Common myeloid progenitor, CD34-positive (primary cell): ENCODE measurements around the gene TNNI2.
A peak's percentile ranks its signal among the peaks of the same experiment; 100 is the strongest.
"Not testable (repeated sequence)": the region's sequence is repeated elsewhere in the genome, so short reads cannot be mapped to it uniquely, and the experiment has no call there.

ENCODE experiments used
- CTCF ChIA-PET: fragments of 350-600 bp; sonication (Branson Sonifier 250); formaldehyde crosslinking; loops from one replicate; lab custom pipeline; 2021; ENCODE audit warnings: antibody characterized with exemption; lab: Charles Lee
- POLR2A ChIA-PET: fragments of 350-600 bp; sonication (Branson Sonifier 250); formaldehyde crosslinking; loops from one replicate; lab custom pipeline; 2021; ENCODE audit warnings: antibody characterized with exemption; lab: Charles Lee
- DNase-seq, 3 donors: peaks; one replicate each; pipeline versions ENCODE4 v3.0.0 to v3.0.0-alpha.2; 2013
- H3K27ac ChIP-seq, 2 experiments: 1 replicate in 1 of 2; 2 replicates in 1 of 2; pipeline ENCODE4 v1.7.0; 2013; ENCODE audit warnings: inconsistent platforms in 2 of 2, low read length in 2 of 2, mild to moderate bottlenecking in 2 of 2, low read depth in 1 of 2, moderate library complexity in 1 of 2; ENCODE audit not compliant: severe bottlenecking in 2 of 2, insufficient read depth in 1 of 2, poor library complexity in 1 of 2
- H3K27me3 ChIP-seq, 5 experiments: replicated peaks in 2 of 5; 1 replicate in 3 of 5; 2 replicates in 2 of 5; pipeline versions ENCODE4 v1.6.1 to v1.7.0; 2013; ENCODE audit warnings: low read length in 4 of 5, mild to moderate bottlenecking in 2 of 5, moderate library complexity in 2 of 5, inconsistent platforms in 1 of 5; ENCODE audit not compliant: insufficient read depth in 5 of 5, control insufficient read depth in 4 of 5
- H3K36me3 ChIP-seq, 4 experiments: 1 replicate in 2 of 4; 2 replicates in 2 of 4; pipeline versions ENCODE4 v1.6.1 to v1.7.0; 2013; ENCODE audit warnings: low read length in 3 of 4, control low read depth in 1 of 4, mild to moderate bottlenecking in 1 of 4; ENCODE audit not compliant: control insufficient read depth in 4 of 4, insufficient read depth in 4 of 4
- H3K4me1 ChIP-seq, 4 experiments: 1 replicate in 3 of 4; 2 replicates in 1 of 4; pipeline versions ENCODE4 v1.6.1 to v1.7.1; 2013; ENCODE audit warnings: low read length in 3 of 4, mild to moderate bottlenecking in 3 of 4, control low read depth in 1 of 4, inconsistent platforms in 1 of 4, moderate library complexity in 1 of 4; ENCODE audit not compliant: control insufficient read depth in 4 of 4, insufficient read depth in 4 of 4; ENCODE audit errors: control extremely low read depth in 1 of 4
- H3K4me3 ChIP-seq, 7 experiments: 1 replicate in 4 of 7; 2 replicates in 3 of 7; pipeline versions ENCODE4 v1.5.1 to v1.7.0; 2013; ENCODE audit warnings: mild to moderate bottlenecking in 7 of 7, low read length in 6 of 7, moderate library complexity in 6 of 7, inconsistent platforms in 2 of 7, low read depth in 2 of 7, control low read depth in 1 of 7; ENCODE audit not compliant: insufficient read depth in 4 of 7, control insufficient read depth in 1 of 7; ENCODE audit errors: extremely low read depth in 1 of 7
- H3K9me3 ChIP-seq, 5 experiments: 1 replicate in 4 of 5; 2 replicates in 1 of 5; pipeline versions ENCODE4 v1.6.1 to v1.7.1; 2013; ENCODE audit warnings: low read length in 4 of 5, mild to moderate bottlenecking in 2 of 5, inconsistent platforms in 1 of 5, low read depth in 1 of 5, moderate library complexity in 1 of 5; ENCODE audit not compliant: control insufficient read depth in 4 of 5, insufficient read depth in 2 of 5; ENCODE audit errors: control extremely low read depth in 1 of 5
- WGBS: methylation state at CpG from one replicate; pipeline ENCODE4 v1.1.5; 2013; ENCODE audit not compliant: insufficient coverage; 5-methylcytosine and 5-hydroxymethylcytosine counted together

The TNNI2 gene

DNA sequence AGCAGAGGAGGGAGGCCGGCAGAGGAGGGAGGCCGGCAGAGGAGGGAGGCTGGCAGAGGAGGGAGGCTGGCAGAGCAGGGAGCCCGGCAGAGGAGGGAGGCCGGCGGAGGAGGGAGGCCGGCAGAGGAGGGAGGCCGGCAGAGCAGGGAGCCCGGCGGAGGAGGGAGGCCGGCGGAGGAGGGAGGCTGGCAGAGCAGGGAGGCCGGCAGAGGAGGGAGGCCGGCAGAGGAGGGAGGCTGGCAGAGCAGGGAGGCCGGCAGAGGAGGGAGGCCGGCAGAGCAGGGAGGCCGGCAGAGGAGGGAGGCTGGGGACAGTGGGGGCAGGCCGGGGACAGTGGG lies 35.0 kb downstream of the TNNI2 start:
- DNase-seq, H3K27me3 ChIP-seq, H3K36me3 ChIP-seq, H3K4me3 ChIP-seq, H3K27ac ChIP-seq, POLR2A ChIA-PET, H3K9me3 ChIP-seq: not testable (repeated sequence)
- WGBS, result 91% methylated on average over 11 of the region's 17 CpGs
- CTCF ChIA-PET, result interaction anchor here (3.4 kb wide), 1 partner anchor 26 kb away, joined by 18 read pairs; no protein-coding TSS in a partner anchor
- peaks cover 0 to 32% (median 25%) of the 10 kb centered on the region in 4 experiments for H3K4me1 ChIP-seq

DNA sequence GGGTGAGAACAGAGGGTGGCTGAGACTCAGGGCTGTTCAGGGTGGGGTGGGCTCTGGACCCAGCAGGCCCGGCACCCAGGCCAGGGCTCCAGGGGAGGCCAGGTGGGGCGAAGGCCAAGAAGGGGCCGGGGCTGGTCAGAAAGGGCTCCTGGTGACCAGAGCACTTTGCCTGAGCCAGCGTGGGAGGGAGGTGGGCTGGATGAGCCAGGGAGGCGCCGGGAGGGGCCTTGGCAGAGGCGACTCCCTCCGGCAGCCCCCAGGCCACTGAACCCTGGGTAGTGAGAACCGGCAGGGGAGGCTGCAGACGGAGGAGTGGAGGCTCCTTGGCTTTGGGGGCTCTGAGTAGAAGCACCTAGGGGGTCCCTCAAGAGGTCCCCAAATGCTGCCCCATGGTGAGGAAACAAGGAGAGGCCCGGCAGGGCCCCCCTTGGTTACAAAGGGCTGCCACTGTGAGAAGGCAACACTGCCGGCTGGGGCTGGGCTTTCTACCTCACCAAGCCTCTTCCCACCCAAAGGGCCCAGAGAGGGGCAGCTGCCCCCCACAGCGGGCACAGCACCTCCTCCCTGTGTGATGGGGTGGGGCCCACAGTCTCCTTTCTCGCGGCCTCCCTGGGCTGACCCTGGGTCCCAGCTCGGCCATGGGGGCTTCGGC lies 35.8 kb downstream of the TNNI2 start:
- H3K4me3 ChIP-seq, H3K27ac ChIP-seq, H3K9me3 ChIP-seq, POLR2A ChIA-PET, H3K27me3 ChIP-seq, H3K36me3 ChIP-seq, DNase-seq: not testable (repeated sequence)
- CTCF ChIA-PET, result interaction anchor here (1.0 to 3.4 kb wide), 4 partner anchors 12 to 280 kb away, joined by 3 to 18 read pairs (median 9); no protein-coding TSS in a partner anchor
- WGBS, result 97% methylated on average over 15 of the region's 17 CpGs
- H3K4me1 ChIP-seq, result peaks cover 0 to 35% (median 27%) of the 10 kb centered on the region in 4 experiments

DNA sequence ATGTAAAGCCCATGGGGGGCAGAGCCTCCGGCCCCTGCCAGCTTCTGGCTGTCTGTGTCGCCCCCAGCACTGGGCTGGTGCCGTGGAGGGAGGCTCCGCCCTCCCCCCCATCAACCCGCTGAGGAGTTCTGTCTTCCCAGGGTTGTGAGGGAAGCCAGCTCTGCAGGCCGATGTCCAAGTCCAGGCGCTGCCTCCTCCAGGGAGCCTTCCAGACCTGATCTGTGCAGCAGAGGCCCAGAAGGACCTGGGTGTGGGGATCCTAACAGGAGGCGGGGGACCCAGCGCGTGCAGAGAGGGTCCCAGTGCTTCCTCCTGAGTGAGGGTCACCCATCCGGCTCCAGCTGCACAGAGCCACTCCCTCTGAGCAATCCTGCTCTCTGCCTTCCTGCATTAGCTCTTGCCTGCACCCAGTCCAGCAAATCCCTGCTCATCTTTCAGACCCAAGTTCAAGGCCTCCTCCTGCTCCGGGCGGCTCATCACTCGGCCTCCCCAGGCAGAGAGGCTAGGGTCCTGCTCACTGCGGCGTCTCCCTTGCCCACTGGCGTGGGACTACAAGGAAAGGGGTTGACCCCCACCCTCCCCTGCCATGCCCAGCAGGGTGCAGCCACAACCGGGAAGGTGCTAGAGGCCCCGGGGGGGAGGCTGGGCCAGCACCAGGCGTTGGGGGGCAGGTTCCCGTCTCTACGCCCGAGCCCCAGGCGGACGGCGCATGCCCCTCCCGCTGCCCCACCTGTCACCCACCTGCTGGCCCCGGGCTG lies 36.5 kb downstream of the TNNI2 start:
- Histone ChIP-seq H3K27ac (no peak overlapping the region), H3K4me1 (peaks cover 0 to 43% (median 33%) of the 10 kb centered on the region in 4 experiments), H3K4me3 (no peak overlapping the region), H3K9me3 (no peaks in the 10 kb centered on the region), H3K27me3 (no peaks in the 10 kb centered on the region), H3K36me3 (peaks cover 0 to 3% (median 0%) of the 10 kb centered on the region in 4 experiments)
- WGBS, result 96% methylated on average over 13 of the region's 28 CpGs
- ChIA-PET CTCF (interaction anchor here (1.0 to 3.4 kb wide), 9 partner anchors 13 to 279 kb away, joined by 3 to 21 read pairs (median 13); partner anchors contain the start of gene LSP1), POLR2A (no interaction called here)
- no peak for DNase-seq

DNA sequence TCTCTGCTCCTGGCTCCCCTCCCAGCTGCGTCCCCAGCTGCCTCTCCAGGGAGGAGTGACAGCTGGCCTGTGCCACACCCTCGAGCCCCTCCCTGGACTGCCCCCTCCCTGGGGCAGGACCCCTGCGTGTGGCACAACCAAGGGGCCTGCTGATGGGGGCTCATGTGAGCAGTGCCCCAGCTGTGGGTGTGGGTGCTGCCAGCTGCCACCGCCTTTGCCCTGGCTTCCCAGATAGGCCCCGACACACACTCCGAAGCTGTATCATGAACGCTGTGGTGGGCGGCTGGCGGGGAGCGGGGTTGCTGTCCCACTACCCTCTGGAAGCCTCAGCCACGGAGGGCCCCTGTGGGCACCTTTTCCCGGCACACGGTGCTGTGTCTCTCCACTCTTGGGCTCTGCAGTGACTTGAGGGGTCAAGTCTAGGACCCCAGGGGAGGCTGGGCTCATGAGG lies 37.1 kb downstream of the TNNI2 start:
- H3K36me3 ChIP-seq, H3K4me3 ChIP-seq, H3K27me3 ChIP-seq, H3K27ac ChIP-seq, DNase-seq, H3K9me3 ChIP-seq: not testable (repeated sequence)
- POLR2A ChIA-PET, result interaction anchor here (0.5 kb wide), 1 partner anchor 125 kb away, joined by 3 read pairs; no protein-coding TSS in a partner anchor
- WGBS, result 92% methylated on average over 6 of the region's 13 CpGs
- CTCF ChIA-PET, result interaction anchor here (0.8 to 3.4 kb wide), 17 partner anchors 12 to 278 kb away, joined by 3 to 21 read pairs (median 5); partner anchors contain the start of gene LSP1
- peaks cover 0 to 49% (median 38%) of the 10 kb centered on the region in 4 experiments for H3K4me1 ChIP-seq

DNA sequence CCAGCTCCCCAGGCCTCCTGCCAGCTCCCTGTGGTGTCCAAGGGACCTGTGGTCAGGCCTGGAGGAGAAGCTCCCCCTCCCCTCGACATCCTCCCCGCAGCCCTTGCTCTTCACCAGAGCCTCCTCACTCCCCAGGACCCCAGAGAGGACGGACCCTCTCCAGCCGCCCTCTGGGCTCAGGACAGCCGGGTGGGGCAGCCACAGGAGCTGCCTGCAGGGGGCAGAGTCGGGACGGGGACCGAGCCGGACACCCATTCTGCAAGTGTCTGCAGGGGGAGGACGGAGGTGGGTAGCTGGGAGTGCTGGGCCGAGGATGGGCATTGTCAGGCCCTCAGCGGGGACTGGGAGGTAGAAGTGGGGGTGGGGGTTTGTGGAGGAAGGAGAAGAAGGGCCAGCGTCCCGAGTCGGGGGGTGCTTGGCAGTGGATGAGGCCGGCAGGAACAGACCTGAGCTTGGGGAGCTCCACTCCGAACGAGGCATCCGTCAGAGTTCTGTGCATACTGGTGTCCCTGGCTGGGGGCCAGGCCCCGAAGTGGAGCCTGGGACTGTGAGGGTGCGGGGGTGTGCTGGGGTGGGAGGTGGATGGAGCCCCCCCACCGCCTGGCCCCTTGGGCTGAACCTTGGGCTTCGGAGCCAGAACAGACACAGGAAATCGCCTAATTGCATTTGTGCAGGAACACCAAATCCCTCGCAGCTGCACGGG lies 37.7 kb downstream of the TNNI2 start:
- DNase-seq, result peak in 2 of 3 donors; percentile 41 to 42
- Histone ChIP-seq H3K4me3 (peak overlapping the region in 1 of 7 experiments; percentile 42), H3K27ac (no peak overlapping the region), H3K27me3 (no peaks in the 10 kb centered on the region), H3K36me3 (peaks cover 0 to 8% (median 2%) of the 10 kb centered on the region in 4 experiments), H3K4me1 (peaks cover 0 to 55% (median 44%) of the 10 kb centered on the region in 4 experiments), H3K9me3 (no peaks in the 10 kb centered on the region)
- 49% methylated on average over 19 of the region's 26 CpGs for WGBS
- CTCF ChIA-PET, result interaction anchor here (0.8 to 3.4 kb wide), 24 partner anchors 12 to 275 kb away, joined by 3 to 21 read pairs (median 4); partner anchors contain the start of gene LSP1
- POLR2A ChIA-PET, result interaction anchor here (0.5 to 0.7 kb wide), 2 partner anchors 115 to 124 kb away, joined by 3 read pairs; no protein-coding TSS in a partner anchor

DNA sequence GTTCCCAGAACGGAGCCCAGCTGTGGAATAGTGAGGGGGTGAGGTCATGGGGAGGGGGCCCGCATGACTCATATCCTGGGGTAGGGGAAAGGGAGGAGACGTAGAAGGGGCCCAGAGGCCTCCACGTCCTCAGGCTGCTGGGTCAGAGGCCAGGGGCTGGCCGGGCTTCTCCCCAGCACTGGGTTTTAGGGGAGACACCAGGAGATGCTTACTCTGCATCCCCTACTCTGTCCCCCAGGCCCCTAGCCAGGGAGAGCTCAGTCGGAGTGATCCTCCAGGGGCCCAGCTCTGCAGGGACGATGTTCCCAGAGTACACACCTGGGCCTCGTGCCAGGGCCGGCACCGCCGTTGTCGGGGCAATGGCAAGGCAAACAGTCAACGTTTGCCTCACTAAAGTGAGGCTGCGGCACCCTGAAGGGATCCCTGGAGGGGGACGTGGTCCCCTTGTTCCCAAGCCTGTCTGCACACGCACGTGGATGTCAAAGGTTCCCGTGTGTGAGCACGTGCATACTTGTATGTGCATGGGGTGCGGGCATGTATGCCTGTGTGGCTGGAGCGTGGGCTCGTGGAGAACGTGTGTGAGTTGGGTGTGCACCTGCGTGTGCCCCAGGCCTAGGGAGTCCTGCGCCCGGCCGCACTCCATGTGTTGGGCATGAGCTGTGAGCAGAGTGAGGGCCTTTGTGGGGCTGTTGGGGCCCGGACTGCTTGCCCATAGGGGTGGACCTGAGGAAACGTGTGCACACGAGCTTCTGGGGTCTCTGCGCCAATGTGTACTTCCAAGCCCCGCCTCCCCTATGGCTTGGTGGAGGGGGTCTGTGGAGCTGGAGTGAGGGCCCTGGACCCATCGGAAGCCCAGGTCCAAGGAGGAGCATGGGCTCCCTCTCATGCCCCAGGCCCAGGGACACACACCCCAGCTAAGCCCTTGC lies 38.7 kb downstream of the TNNI2 start:
- peaks cover 0 to 8% (median 2%) of the 10 kb centered on the region in 4 experiments for H3K36me3 ChIP-seq
- DNase-seq, result peak in 2 of 3 donors; percentile 26 to 47
- H3K27ac ChIP-seq, result no peak overlapping the region
- H3K9me3 ChIP-seq, result no peaks in the 10 kb centered on the region
- H3K27me3 ChIP-seq, result no peaks in the 10 kb centered on the region
- POLR2A ChIA-PET, result no interaction called here
- WGBS, result 55% methylated on average over 25 of the region's 33 CpGs
- CTCF ChIA-PET, result interaction anchor here (0.9 to 3.4 kb wide), 20 partner anchors 10 to 274 kb away, joined by 3 to 21 read pairs (median 6); partner anchors contain the start of genes LSP1 and PRR33
- peaks cover 0 to 64% (median 54%) of the 10 kb centered on the region in 4 experiments for H3K4me1 ChIP-seq
- no peak overlapping the region for H3K4me3 ChIP-seq
